CD8-positive, alpha-beta memory T cell (primary cell): ENCODE data around the gene STK11IP. TPM values are rescaled to one million over a fixed set of nuclear protein-coding genes. Genes with fewer than 3 reads are reported as not detected.

Source experiments
- CTCF ChIA-PET: fragments of 350-600 bp; sonication (Branson Sonifier 250); formaldehyde crosslinking; loops from one replicate; lab custom pipeline; 2021; ENCODE audit warnings: antibody characterized with exemption; lab: Charles Lee
- POLR2A ChIA-PET: fragments of 350-600 bp; sonication (Branson Sonifier 250); formaldehyde crosslinking; loops from one replicate; lab custom pipeline; 2021; ENCODE audit warnings: antibody characterized with exemption; lab: Charles Lee
- DNase-seq, 5 donors: peaks; one replicate each; pipeline versions ENCODE4 v3.0.0 to v3.0.0-alpha.2; 2020 to 2022; ENCODE audit warnings: mixed read lengths in 1 of 5
- H3K27ac ChIP-seq: one replicate; pipeline ENCODE4 v1.7.0; 2013; ENCODE audit warnings: low read depth, mild to moderate bottlenecking, low read length, moderate library complexity
- H3K27me3 ChIP-seq: 2 replicates; pipeline ENCODE4 v1.7.0; 2013; ENCODE audit warnings: low read length, mild to moderate bottlenecking; ENCODE audit not compliant: insufficient read depth, poor library complexity, severe bottlenecking
- H3K36me3 ChIP-seq: 2 replicates; pipeline ENCODE4 v1.7.0; 2013; ENCODE audit warnings: mild to moderate bottlenecking, low read length, moderate library complexity; ENCODE audit not compliant: insufficient read depth
- H3K4me1 ChIP-seq: 2 replicates; pipeline ENCODE4 v1.7.0; 2013; ENCODE audit warnings: mild to moderate bottlenecking, low read length, moderate library complexity; ENCODE audit not compliant: insufficient read depth
- H3K4me3 ChIP-seq: 2 replicates; pipeline ENCODE4 v1.7.0; 2013; ENCODE audit warnings: mild to moderate bottlenecking, low read length
- H3K9me3 ChIP-seq: 2 replicates; pipeline ENCODE4 v1.7.0; 2013; ENCODE audit warnings: mild to moderate bottlenecking, low read length
- H3K27ac Mint-ChIP-seq, 8 donors: one replicate each; pipeline ENCODE4 v1.8.0; 2020 to 2021; ENCODE audit warnings: mixed read lengths in 8 of 8, mild to moderate bottlenecking in 6 of 8, inconsistent platforms in 3 of 8, moderate library complexity in 3 of 8
- H3K27me3 Mint-ChIP-seq, 2 donors: one replicate each; pipeline ENCODE4 v1.8.0; 2020 to 2021; ENCODE audit warnings: mixed read lengths in 2 of 2, mild to moderate bottlenecking in 1 of 2, moderate library complexity in 1 of 2
- H3K36me3 Mint-ChIP-seq, 3 donors: one replicate each; pipeline ENCODE4 v1.8.0; 2020 to 2021; ENCODE audit warnings: mixed read lengths in 3 of 3, inconsistent platforms in 1 of 3, mild to moderate bottlenecking in 1 of 3
- H3K4me1 Mint-ChIP-seq, 3 donors: one replicate each; pipeline ENCODE4 v1.8.0; 2020 to 2021; ENCODE audit warnings: mixed read lengths in 3 of 3, inconsistent platforms in 1 of 3, mild to moderate bottlenecking in 1 of 3
- H3K4me3 Mint-ChIP-seq, 7 donors: one replicate each; pipeline ENCODE4 v1.8.0; 2020 to 2021; ENCODE audit warnings: mixed read lengths in 7 of 7, mild to moderate bottlenecking in 6 of 7, moderate library complexity in 4 of 7, inconsistent platforms in 2 of 7
- H3K9me3 Mint-ChIP-seq, 5 donors: one replicate each; pipeline ENCODE4 v1.8.0; 2020 to 2022; ENCODE audit warnings: mixed read lengths in 5 of 5, mild to moderate bottlenecking in 3 of 5, moderate library complexity in 2 of 5, inconsistent platforms in 1 of 5
- polyA plus RNA-seq: library from polyadenylated mRNA; unstranded; fragments of 300-500 nt; fragmentation: Illumina TruSeq; gene quantifications from one replicate; pipeline ENCODE4 v1.2.3, GENCODE V29; 2021
- total RNA-seq, 2 experiments: library from RNA; stranded (reverse); gene quantifications; one replicate each; pipeline ENCODE4 v1.2.3, GENCODE V29; 2021

STK11IP gene
- total RNA-seq = 10 to 100 TPM; 26.2 to 32.2 TPM
- polyA plus RNA-seq = 12.6 TPM

DNA sequence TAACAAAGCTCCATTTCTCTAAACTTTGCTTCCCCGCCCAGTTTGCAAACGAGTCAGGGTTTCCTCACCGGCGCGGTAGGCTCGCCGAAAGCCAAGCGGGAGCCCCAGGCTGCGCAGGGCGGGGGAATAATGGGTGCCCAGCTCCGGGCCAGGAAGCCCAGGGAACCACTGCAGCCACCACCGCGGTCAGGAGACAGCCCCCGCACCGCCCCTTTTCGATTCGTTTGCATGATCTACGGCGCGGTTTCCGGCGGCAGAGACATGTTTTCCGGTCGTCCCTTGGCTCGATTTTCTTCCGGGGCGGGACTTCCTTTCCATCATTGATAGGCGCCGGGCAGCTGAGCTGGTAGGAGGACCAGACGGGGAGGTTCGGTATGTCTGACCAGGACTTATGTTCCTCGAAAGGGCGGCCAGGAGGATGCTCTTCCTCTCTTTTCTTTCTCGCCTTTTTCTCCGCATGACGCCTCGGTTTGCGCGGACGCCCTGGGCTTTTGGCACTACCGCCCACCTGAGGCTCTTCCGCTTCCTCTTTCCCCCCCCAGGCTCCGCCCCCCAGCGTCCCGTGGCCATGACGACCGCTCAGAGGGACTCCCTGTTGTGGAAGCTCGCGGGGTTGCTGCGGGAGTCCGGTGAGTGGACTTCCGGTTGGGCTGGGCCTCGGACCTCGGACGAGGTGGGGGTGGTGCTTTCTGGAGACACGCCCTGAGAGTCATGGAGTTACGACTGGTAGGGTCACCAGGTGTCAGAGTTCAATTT, at the start of gene STK11IP:
Gene STK11IP (plus strand): TSS at position 306 of the 756 bp plus-strand sequence. CDS start 263 bp downstream, at position 569.
- peak within 1 kb of the TSS; percentile 91 to 98 (median 98) for H3K27ac Mint-ChIP-seq
- Histone ChIP-seq H3K36me3 (peaks cover 7% of the 10 kb centered on the region), H3K27ac (peak within 1 kb of the TSS; percentile 72), H3K4me1 (peaks cover 14% of the 10 kb centered on the region), H3K27me3 (no peaks in the 10 kb centered on the region), H3K9me3 (no peaks in the 10 kb centered on the region), H3K4me3 (peak within 1 kb of the TSS; percentile 69)
- no peaks in the 10 kb centered on the region for H3K9me3 Mint-ChIP-seq
- ChIA-PET POLR2A (interaction anchor here (0.6 kb wide), 1 partner anchor 9 kb away, joined by 3 read pairs; no protein-coding TSS in a partner anchor), CTCF (interaction anchor here (0.8 to 1.9 kb wide), 5 partner anchors 38 to 67 kb away, joined by 3 to 7 read pairs (median 3); no protein-coding TSS in a partner anchor)
- H3K36me3 Mint-ChIP-seq = peaks cover 4 to 34% (median 11%) of the 10 kb centered on the region in 3 donors
- H3K27me3 Mint-ChIP-seq = peaks cover 1 to 11% of the 10 kb centered on the region in 2 donors
- peak within 1 kb of the TSS; percentile 95 to 98 (median 97) for H3K4me3 Mint-ChIP-seq
- DNase-seq = peak; percentile 86 to 91 (median 88)
- peaks cover 15 to 26% (median 26%) of the 10 kb centered on the region in 3 donors for H3K4me1 Mint-ChIP-seq

GRCh38 chr2:219548990-219549389, 48.7 kb upstream of the STK11IP start:
- ChIA-PET CTCF (interaction anchor here (0.8 to 1.5 kb wide), 4 partner anchors 11 to 94 kb away, joined by 3 to 5 read pairs (median 4); partner anchors contain the start of gene STK11IP), POLR2A (no interaction called here)
- Mint-ChIP-seq H3K4me3 (peak overlapping the region in 1 of 7 donors; percentile 35), H3K4me1 (peaks cover 10 to 26% (median 18%) of the 10 kb centered on the region in 3 donors), H3K9me3 (no peaks in the 10 kb centered on the region), H3K36me3 (no peaks in the 10 kb centered on the region), H3K27me3 (peaks cover 37 to 51% of the 10 kb centered on the region in 2 donors), H3K27ac (no peak overlapping the region)
- Histone ChIP-seq H3K27ac (no peak overlapping the region), H3K36me3 (no peaks in the 10 kb centered on the region), H3K4me3 (no peak overlapping the region), H3K9me3 (no peaks in the 10 kb centered on the region), H3K4me1 (peaks cover 7% of the 10 kb centered on the region), H3K27me3 (peaks cover 23% of the 10 kb centered on the region)
- DNase-seq = no peak

- H3K4me3 Mint-ChIP-seq = no peak overlapping the region
- Histone ChIP-seq H3K9me3 (no peaks in the 10 kb centered on the region), H3K4me1 (peaks cover 7% of the 10 kb centered on the region), H3K4me3 (no peak overlapping the region), H3K36me3 (no peaks in the 10 kb centered on the region), H3K27ac (no peak overlapping the region), H3K27me3 (peaks cover 26% of the 10 kb centered on the region)
- ChIA-PET CTCF (interaction anchor here (0.8 to 1.5 kb wide), 3 partner anchors 10 to 93 kb away, joined by 3 to 5 read pairs (median 4); no protein-coding TSS in a partner anchor), POLR2A (no interaction called here)
- H3K27ac Mint-ChIP-seq = no peak overlapping the region
- H3K4me1 Mint-ChIP-seq = peaks cover 4 to 20% (median 12%) of the 10 kb centered on the region in 3 donors
- DNase-seq = no peak
- H3K27me3 Mint-ChIP-seq = peaks cover 37 to 57% of the 10 kb centered on the region in 2 donors
- no peaks in the 10 kb centered on the region for H3K36me3 Mint-ChIP-seq
- H3K9me3 Mint-ChIP-seq = no peaks in the 10 kb centered on the region
Measured at GRCh38 chr2:219549619-219550018, 48.0 kb upstream of the STK11IP start.

DNA sequence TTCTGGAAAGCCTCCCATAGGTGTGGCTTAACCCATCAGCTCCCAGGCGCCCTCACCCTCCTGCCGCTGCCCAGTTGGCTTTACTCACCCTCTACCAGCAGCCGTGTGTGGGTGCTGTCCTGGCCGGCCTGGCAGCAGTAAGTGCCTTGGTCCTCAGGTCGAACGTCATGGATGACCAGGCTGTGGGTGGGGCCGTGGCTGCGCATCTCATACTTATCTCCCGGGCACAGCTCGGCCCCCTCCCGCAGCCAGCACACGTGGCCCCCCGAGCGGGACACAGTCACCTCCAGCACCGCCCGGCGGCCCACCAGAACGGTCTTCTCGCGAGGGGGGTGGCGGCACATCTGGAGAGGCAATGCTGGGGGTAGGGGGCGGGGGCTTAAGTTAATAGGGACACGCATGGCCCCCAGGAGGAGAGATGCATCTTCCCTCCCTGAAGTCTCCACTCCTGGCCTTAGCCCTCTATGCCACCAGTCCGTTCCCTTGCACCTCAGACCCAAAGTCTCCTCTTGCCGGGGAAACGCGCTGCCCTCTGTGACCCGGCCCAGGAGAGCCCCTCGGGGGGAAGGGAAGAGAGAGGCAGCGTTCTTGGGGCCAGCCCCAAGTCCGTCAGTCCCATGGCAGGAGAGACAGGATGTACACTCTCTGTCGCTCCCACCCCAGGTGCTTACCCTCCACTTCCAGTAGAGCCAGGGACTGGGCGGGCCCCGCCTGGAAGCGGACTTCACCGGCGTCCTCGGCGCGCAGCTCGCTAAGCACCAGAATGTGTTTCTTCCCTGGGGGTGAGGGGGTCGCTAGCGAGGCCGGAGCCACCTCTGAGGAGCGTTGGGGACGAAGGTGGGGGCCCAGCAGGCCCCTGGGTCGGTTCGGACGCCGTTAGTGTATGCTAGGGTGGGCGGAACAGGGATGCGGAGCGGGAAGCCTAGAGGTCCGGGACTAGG, 45.9 kb upstream of the STK11IP start:
- Histone ChIP-seq H3K4me1 (peaks cover 7% of the 10 kb centered on the region), H3K36me3 (no peaks in the 10 kb centered on the region), H3K27ac (no peak overlapping the region), H3K27me3 (peaks cover 26% of the 10 kb centered on the region), H3K9me3 (no peaks in the 10 kb centered on the region), H3K4me3 (peak overlapping the region; percentile 32)
- Mint-ChIP-seq H3K4me3 (peak overlapping the region; percentile 55 to 91 (median 69)), H3K27me3 (peaks cover 37 to 72% of the 10 kb centered on the region in 2 donors), H3K36me3 (no peaks in the 10 kb centered on the region), H3K27ac (peak overlapping the region in 3 of 8 donors; percentile 11 to 47 (median 26)), H3K9me3 (no peaks in the 10 kb centered on the region), H3K4me1 (peaks cover 0 to 16% (median 9%) of the 10 kb centered on the region in 3 donors)
- ChIA-PET POLR2A (interaction anchor here (1.0 kb wide), 1 partner anchor 164 kb away, joined by 4 read pairs; the partner anchor contains the start of gene DNPEP), CTCF (interaction anchor here (0.8 to 6.3 kb wide), 4 partner anchors 9 to 14 kb away, joined by 4 to 34 read pairs (median 6); partner anchors contain the start of genes CHPF and TMEM198)
- peak in 1 of 5 donors; percentile 26 for DNase-seq

DNA sequence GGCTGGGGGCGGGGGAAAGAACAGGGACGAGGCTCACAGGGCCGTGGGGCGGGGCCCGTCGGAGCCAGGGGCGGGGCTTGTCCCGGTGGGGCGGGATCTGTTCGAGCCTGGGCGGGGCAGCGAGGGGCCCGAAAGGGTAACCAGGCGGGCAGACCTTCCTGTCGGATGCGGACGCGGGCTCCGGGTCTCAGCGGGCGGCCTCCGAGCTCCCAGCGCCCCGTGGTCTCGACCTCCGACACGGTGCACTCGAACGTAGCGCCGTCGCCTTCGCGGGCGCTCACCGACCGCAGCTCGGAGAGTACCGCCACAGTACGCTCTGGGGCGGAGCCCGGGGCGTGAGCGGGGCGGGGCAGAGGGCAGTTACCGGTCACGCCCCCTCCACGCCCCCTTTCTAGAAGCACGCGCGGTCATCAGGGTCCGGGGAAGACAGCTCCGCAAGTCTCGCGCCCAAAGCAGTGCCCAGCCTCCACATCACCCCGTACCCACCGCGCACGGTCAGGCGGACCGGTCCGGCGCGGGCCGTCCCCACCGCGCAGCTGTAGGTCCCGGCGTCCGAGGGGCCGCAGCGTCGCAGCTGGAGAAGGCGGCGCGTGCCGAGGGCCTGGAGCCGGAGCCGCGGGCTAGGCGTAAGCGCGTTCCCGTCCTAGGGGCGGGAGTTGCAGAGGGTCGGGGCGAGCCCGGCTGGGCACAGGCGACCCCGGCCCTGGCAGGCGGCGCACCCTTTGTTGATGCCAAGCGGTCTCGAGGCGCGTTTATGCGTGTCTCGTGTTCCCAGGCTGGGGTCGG, 45.1 kb upstream of the STK11IP start:
- POLR2A ChIA-PET = interaction anchor here (1.0 kb wide), 1 partner anchor 165 kb away, joined by 4 read pairs; the partner anchor contains the start of gene DNPEP
- H3K4me1 Mint-ChIP-seq = peaks cover 0 to 16% (median 9%) of the 10 kb centered on the region in 3 donors
- peak; percentile 69 to 80 (median 76) for DNase-seq
- H3K27ac Mint-ChIP-seq = peak overlapping the region in 1 of 8 donors; percentile 26
- peaks cover 34 to 69% of the 10 kb centered on the region in 2 donors for H3K27me3 Mint-ChIP-seq
- Histone ChIP-seq H3K4me3 (peak overlapping the region; percentile 32), H3K4me1 (peaks cover 7% of the 10 kb centered on the region), H3K27me3 (peaks cover 26% of the 10 kb centered on the region), H3K27ac (no peak overlapping the region), H3K36me3 (no peaks in the 10 kb centered on the region), H3K9me3 (no peaks in the 10 kb centered on the region)
- CTCF ChIA-PET = interaction anchor here (1.1 to 6.3 kb wide), 2 partner anchors 10 to 13 kb away, joined by 4 to 34 read pairs; partner anchors contain the start of genes CHPF and TMEM198
- no peaks in the 10 kb centered on the region for H3K36me3 Mint-ChIP-seq
- H3K4me3 Mint-ChIP-seq = peak overlapping the region; percentile 55 to 91 (median 69)
- H3K9me3 Mint-ChIP-seq = no peaks in the 10 kb centered on the region

DNA sequence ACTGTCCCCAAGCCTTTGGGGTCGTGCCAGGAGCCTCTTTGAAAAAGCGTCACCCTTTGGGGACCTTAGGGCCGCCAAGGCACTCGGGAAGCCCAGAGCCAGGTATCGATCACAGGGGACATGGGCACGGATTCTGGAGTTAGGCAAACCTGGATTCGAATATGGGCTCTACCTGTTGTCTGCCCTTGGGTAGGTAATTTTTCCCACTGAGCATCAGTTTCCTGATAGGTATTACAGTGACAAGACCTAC, 44.6 kb upstream of the STK11IP start:
- Mint-ChIP-seq H3K27me3 (peaks cover 34 to 68% of the 10 kb centered on the region in 2 donors), H3K4me3 (peak overlapping the region in 6 of 7 donors; percentile 41 to 62 (median 54)), H3K36me3 (no peaks in the 10 kb centered on the region), H3K4me1 (peaks cover 0 to 16% (median 9%) of the 10 kb centered on the region in 3 donors), H3K27ac (no peak overlapping the region), H3K9me3 (no peaks in the 10 kb centered on the region)
- no peaks in the 10 kb centered on the region for H3K9me3 ChIP-seq
- no peaks in the 10 kb centered on the region for H3K36me3 ChIP-seq
- no peak overlapping the region for H3K27ac ChIP-seq
- H3K27me3 ChIP-seq = peaks cover 26% of the 10 kb centered on the region
- H3K4me1 ChIP-seq = peaks cover 7% of the 10 kb centered on the region
- peak overlapping the region; percentile 32 for H3K4me3 ChIP-seq
- ChIA-PET POLR2A (interaction anchor here (1.0 kb wide), 1 partner anchor 165 kb away, joined by 4 read pairs; the partner anchor contains the start of gene DNPEP), CTCF (interaction anchor here (6.3 kb wide), 1 partner anchor 11 kb away, joined by 34 read pairs; the partner anchor contains the start of genes CHPF and TMEM198)
- no peak for DNase-seq
